ENCODE results near the gene MARK4.
"Not testable (repeated sequence)": the region's sequence is repeated elsewhere in the genome, so short reads cannot be mapped to it uniquely, and the experiment has no call there.

MARK4 gene

DNA sequence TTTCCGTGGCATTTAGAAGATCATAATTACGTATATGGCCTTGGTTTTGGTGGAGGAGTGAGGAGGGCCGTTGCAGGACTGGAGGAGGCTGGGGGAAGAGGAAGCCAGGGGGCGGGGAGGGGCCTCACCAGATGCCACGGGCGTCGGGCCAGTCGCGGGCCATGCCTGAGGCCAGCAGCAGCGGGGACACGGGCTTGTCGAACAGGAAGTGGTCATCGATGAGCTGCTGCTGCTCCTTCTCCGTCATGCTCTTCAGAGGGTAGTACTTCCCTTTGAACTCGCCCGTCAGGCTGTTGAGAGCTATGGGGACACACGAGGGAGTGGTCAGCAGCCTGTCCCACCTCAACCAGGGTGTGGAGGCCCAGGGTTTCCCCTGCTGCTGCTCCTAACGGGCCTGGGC is 60.5 kb downstream of the MARK4 start:
- H3K9ac ChIP-seq = no peak overlapping the region

DNA sequence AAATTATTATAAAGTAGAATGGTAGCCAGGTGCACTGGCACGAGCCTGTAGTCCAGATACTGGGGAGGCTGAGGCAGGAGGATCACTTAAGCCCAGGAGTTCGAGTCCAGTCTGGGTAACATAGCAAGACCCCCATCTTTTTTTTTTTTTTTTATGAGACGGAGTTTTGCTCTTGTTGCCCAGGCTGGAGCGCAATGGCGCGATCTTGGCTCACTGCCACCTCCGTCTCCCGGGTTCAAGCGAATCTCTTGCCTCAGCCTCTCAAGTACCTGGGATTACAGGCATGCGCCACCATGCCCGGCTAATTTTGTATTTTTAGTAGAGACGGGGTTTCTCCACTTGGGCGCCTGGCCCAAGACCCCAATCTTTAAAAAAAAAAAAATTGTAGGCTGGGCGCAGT is 61.2 kb downstream of the MARK4 start:
- H3K4me3 ChIP-seq, H4K20me1 ChIP-seq, H3K4me2 ChIP-seq, H3K9me3 ChIP-seq, H3K27me3 ChIP-seq, H3K36me3 ChIP-seq, H3K9ac ChIP-seq, H3K27ac ChIP-seq: not testable (repeated sequence)
- peaks cover 25% of the 10 kb centered on the region for H3K4me1 ChIP-seq

More for the DNA sequence above, 60.5 kb downstream of the MARK4 start:
- no peaks in the 10 kb centered on the region for H3K36me3 ChIP-seq
- 0 out of 2 replicates have a peak overlapping the region, but pooled peaks have one; percentile 30 for H3K4me2 ChIP-seq
- no peaks in the 10 kb centered on the region for H4K20me1 ChIP-seq
- no peak overlapping the region; the same call in 1 of the 2 replicates for H3K27ac ChIP-seq
- H3K27me3 ChIP-seq = no peaks in the 10 kb centered on the region
- H3K4me3 ChIP-seq = no peak overlapping the region
- no peaks in the 10 kb centered on the region for H3K9me3 ChIP-seq
- TF ChIP-seq Cebpa-rat (IDR thresholded peaks at IDR 0.05) = no peak
- peaks cover 25% of the 10 kb centered on the region for H3K4me1 ChIP-seq

DNA sequence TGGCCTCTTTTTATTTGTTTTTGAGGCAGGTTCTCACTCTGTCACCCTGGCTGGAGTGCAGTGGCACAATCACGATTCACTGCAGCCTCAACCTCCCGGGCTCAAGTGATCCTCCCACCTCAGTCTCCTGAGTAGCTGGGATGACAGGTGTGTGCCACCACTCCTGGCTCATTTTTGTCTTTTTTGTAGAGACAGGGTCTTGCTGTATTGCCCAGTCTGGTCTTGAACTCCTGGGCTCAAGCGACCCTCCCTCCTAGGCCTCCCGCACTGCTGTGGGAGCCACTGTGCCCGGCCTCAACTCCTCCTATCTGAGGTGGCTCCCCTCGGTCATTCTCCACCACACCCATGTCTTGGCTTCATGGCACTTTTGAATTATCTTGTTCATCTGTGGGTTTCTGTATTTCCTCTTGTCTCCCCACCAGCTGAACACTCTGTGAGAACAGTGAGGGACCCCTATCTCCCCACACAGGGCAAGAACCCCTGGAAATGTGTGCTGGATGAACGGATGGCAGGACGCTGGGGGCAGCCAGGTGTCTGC is 63.7 kb downstream of the MARK4 start:
- Histone ChIP-seq H3K27me3 (no peaks in the 10 kb centered on the region), H3K36me3 (no peaks in the 10 kb centered on the region)
- TF ChIP-seq Cebpa-rat (IDR thresholded peaks at IDR 0.05) = no peak

DNA sequence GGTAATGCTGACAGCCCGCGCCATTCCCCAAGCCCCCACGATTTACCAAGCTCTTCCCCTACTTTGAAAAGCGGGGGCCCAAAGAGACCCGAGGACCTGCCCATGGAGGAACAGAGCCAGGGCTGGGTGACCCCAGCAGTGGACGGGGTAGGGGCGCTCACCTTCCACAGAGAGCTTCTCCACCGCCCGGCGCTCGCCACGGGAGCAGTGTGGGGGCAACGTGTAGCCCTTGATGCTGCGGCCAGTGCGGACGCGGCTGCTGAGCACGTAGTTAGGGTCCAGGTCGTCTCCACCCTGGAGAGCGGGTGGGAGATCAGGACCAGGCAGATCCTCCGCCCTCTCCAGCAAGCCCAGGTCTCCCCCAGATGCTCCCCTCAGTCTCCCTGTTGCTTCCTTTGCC is 64.2 kb downstream of the MARK4 start:
- Histone ChIP-seq H3K27me3 (no peaks in the 10 kb centered on the region), H3K27ac (no peak overlapping the region), H3K9ac (no peak overlapping the region), H4K20me1 (no peaks in the 10 kb centered on the region), H3K4me2 (no peak overlapping the region), H3K4me3 (no peak overlapping the region), H3K36me3 (no peaks in the 10 kb centered on the region), H3K9me3 (no peaks in the 10 kb centered on the region), H3K4me1 (peaks cover 25% of the 10 kb centered on the region)
- TF ChIP-seq Cebpa-rat (IDR thresholded peaks at IDR 0.05) = no peak

More for the DNA sequence above, 63.7 kb downstream of the MARK4 start:
- H3K4me3 ChIP-seq = no peak overlapping the region
- H4K20me1 ChIP-seq = no peaks in the 10 kb centered on the region
- H3K4me2 ChIP-seq = peak overlapping the region; percentile 29
- no peaks in the 10 kb centered on the region for H3K9me3 ChIP-seq
- H3K9ac ChIP-seq = no peak overlapping the region
- H3K4me1 ChIP-seq = peaks cover 25% of the 10 kb centered on the region
- no peak overlapping the region for H3K27ac ChIP-seq

DNA sequence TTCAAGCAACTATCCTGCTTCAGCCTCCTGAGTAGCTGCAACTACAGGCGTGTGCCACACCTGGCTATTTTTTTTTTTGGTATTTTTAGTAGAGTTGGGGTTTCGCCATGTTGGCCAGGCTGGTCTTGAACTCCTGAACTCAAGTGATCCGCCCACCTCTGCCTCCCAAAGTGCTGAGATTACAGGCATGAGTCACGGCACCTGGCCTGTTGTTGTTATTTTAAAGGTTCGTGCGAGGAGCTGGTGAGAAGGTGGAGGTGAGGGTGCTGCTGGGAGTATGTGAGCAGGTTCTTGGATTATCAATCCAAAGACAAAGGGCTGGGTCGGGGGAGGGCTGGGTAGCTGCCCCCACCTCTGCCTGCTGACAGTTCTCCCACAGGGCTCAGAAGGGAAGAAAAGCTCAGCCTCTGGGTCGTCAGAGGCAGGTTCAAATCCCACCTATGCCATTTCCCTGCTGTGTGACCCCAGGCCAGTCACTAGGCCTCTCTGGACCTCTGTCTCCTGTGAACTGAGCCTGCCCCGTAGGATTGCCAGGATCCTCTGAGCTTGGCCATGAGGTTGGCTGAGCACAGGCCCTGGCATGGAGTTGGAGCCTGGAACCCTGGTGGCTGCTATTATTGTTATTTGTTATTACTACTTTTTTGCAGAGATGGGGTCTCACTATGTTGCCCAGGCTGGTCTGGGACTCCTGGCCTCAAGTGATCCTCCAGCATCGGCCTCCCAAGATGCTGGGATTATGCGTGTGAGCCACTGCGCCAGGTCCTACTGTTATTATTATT is 70.1 kb downstream of the MARK4 start:
- H4K20me1 ChIP-seq = no peaks in the 10 kb centered on the region
- no peak overlapping the region for H3K4me3 ChIP-seq
- H3K9ac ChIP-seq = no peak overlapping the region
- no peaks in the 10 kb centered on the region for H3K9me3 ChIP-seq
- H3K27me3 ChIP-seq = no peaks in the 10 kb centered on the region
- H3K36me3 ChIP-seq = no peaks in the 10 kb centered on the region
- peaks cover 42% of the 10 kb centered on the region for H3K4me1 ChIP-seq
- no peak overlapping the region for H3K4me2 ChIP-seq
- no peak for TF ChIP-seq Cebpa-rat (IDR thresholded peaks at IDR 0.05)
- no peak overlapping the region for H3K27ac ChIP-seq

DNA sequence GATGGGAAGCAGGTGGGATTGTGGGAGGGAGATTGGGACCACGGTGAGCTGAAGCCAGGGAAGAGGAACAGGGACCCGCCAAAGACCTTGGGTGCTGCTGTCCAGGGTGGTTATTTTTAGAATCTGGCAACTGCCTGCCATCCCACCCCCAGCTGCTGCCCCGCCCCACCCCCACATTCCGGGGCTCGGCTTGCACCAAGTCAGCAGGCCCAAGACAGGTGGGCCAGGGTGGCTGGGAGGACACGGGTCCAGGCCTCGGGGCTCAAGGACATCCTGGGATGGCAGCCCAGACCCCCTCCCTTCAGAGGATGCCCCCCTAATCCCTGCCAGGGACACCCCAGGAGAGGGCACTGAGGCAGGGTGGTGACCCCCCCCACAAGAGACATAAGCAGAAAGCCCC is 70.8 kb downstream of the MARK4 start:
- Histone ChIP-seq H3K4me1 (peaks cover 48% of the 10 kb centered on the region), H3K4me3 (no peak overlapping the region), H3K27me3 (no peaks in the 10 kb centered on the region), H3K36me3 (no peaks in the 10 kb centered on the region), H3K27ac (no peak overlapping the region; the same call in 1 of the 2 replicates), H3K9me3 (no peaks in the 10 kb centered on the region), H3K9ac (no peak overlapping the region), H3K4me2 (peak overlapping the region; percentile 78), H4K20me1 (no peaks in the 10 kb centered on the region)
- no peak for TF ChIP-seq Cebpa-rat (IDR thresholded peaks at IDR 0.05)

DNA sequence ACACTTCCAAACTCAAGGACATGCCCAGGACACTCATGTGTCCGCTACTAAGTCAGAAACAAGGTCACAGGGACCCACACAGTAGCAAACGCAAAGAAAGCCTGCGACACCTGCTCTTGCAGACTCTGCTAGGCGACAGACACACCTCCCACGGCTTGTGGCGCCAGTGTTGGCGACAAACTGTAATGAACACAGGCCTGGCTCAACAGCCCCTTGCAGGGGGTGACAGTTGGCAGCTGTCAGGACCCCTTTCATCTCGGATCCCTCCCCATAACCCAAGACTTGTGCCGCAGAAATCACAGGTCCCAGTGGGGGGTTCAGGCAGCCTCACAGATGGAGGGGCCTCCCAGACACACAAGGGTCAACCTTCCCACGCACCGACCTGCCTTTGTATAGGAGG is 71.2 kb downstream of the MARK4 start:
- H4K20me1 ChIP-seq = no peaks in the 10 kb centered on the region
- TF ChIP-seq Cebpa-rat (IDR thresholded peaks at IDR 0.05) = no peak
- no peaks in the 10 kb centered on the region for H3K9me3 ChIP-seq
- H3K27ac ChIP-seq = no peak overlapping the region; the same call in 1 of the 2 replicates
- no peak overlapping the region for H3K4me3 ChIP-seq
- peaks cover 51% of the 10 kb centered on the region for H3K4me1 ChIP-seq
- no peaks in the 10 kb centered on the region for H3K36me3 ChIP-seq
- H3K9ac ChIP-seq = no peak overlapping the region
- peak overlapping the region; percentile 78 for H3K4me2 ChIP-seq
- H3K27me3 ChIP-seq = no peaks in the 10 kb centered on the region

DNA sequence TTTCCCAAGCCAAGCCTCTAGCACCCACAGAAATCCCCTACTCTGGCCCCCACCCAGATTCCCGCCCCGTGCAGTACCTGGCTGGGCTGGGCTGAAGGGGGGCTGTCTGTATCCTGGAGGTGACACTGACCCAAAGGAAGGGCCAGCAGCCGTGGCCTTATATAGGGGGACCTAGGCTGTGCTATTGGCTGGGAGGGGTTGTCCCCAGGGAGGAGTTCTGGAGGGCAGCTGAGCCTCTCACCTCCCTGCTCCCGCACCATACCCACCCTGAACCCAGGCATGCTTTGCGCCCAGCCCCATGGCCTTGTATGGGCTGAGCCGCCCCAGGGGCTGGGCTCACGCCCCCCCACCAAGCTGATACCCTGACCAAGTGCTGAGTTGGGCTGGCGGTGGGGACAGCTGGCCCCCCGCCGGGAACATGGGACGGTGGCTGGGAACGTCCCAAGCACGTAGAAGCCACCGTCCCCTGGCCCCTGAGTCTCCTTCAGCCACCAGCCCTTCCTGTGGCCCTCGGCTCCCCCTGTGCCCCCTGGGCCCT is 71.7 kb downstream of the MARK4 start, which contains the start of gene CKM:
CKM (minus strand) TSS at position 132 of the 538 bp plus-strand sequence. CDS start 3,162 bp downstream, outside the sequence.
- Histone ChIP-seq H3K9ac (peak within 1 kb of the TSS; percentile 45), H4K20me1 (no peaks in the 10 kb centered on the region), H3K4me2 (peak within 1 kb of the TSS; percentile 78), H3K4me1 (peaks cover 51% of the 10 kb centered on the region), H3K27me3 (no peaks in the 10 kb centered on the region), H3K9me3 (no peaks in the 10 kb centered on the region), H3K27ac (peak within 1 kb of the TSS; percentile 65), H3K4me3 (peak within 1 kb of the TSS; percentile 47), H3K36me3 (no peaks in the 10 kb centered on the region)
- no peak for TF ChIP-seq Cebpa-rat (IDR thresholded peaks at IDR 0.05)

DNA sequence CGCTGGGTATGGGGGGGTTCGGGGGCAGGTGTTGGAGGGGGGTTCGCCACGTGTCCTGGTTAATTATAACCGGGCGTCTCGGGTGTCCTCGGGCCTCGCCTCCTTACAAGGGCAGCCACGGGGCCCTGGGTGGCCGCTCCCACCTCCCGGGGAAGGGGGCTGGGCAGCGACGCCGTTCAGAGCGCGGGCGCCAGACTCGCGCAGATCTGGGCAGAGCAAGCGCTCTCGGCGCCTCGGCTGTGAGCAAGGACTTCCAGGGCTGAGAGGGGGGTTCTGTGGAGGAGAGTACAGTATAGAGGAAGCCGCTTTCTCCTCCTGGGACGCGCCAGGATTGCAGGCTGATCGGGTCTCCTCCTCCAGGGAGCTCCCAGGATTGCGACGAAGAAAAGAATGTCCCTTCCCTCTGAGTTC is 72.6 kb downstream of the MARK4 start:
- Histone ChIP-seq H3K27me3 (no peaks in the 10 kb centered on the region), H3K4me3 (peak overlapping the region; percentile 47), H3K9ac (peak overlapping the region; percentile 45), H3K27ac (peak overlapping the region; percentile 65), H3K9me3 (no peaks in the 10 kb centered on the region), H3K4me1 (peaks cover 51% of the 10 kb centered on the region), H4K20me1 (no peaks in the 10 kb centered on the region), H3K4me2 (peak overlapping the region; percentile 78), H3K36me3 (no peaks in the 10 kb centered on the region)
- no peak for TF ChIP-seq Cebpa-rat (IDR thresholded peaks at IDR 0.05)

DNA sequence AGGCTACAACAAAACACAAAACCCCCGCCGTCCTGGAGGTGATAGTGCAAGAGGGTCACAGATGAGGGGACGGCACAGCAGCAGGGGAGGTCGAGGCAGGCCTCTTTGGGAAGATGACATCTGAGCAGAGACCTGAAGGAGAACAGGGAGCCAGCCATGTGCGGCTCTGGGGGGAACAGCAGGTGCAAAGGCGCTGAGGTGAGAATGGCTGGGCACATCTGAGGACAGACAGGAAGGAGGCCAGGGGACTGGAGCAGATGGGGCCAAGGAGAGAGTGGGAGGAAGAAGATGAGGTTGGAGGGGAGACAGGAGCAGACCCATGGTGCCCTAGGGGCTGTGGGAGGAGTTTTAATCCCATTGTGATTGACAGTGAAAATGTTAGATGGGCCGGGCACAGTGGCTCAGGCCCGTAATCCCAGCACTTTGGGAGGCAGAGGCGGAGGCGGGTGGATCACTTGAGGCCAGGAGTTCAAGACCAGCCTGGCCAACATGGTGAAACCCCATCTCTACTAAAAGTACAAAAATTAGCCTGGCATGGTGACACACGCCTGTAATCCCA is 73.4 kb downstream of the MARK4 start:
- peak overlapping the region; percentile 78 for H3K4me2 ChIP-seq
- H3K36me3 ChIP-seq = no peaks in the 10 kb centered on the region
- H3K9me3 ChIP-seq = no peaks in the 10 kb centered on the region
- no peaks in the 10 kb centered on the region for H4K20me1 ChIP-seq
- H3K4me3 ChIP-seq = no peak overlapping the region
- no peak overlapping the region for H3K9ac ChIP-seq
- H3K27ac ChIP-seq = peak overlapping the region; percentile 65; the same call in 1 of the 2 replicates
- peaks cover 51% of the 10 kb centered on the region for H3K4me1 ChIP-seq
- no peak for TF ChIP-seq Cebpa-rat (IDR thresholded peaks at IDR 0.05)
- H3K27me3 ChIP-seq = no peaks in the 10 kb centered on the region
